ENCODE results near the gene ZNF652.

Gene ZNF652

GRCh38 chr17:49259663-49260010 lies 102.4 kb downstream of the ZNF652 start:
- no peak for DNase-seq

- DNase-seq = no peak
Measured at GRCh38 chr17:49258394-49258793, 103.7 kb downstream of the ZNF652 start.

GRCh38 chr17:49255125-49255524 lies 106.9 kb downstream of the ZNF652 start:
- DNase-seq = no peak

GRCh38 chr17:49254066-49254465 lies 108.0 kb downstream of the ZNF652 start:
- no peak for DNase-seq

GRCh38 chr17:49252148-49252695 lies 109.8 kb downstream of the ZNF652 start:
- DNase-seq = peak; percentile 74 to 79

- DNase-seq = no peak
Measured at GRCh38 chr17:49249890-49250522, 112.0 kb downstream of the ZNF652 start.

GRCh38 chr17:49249292-49249794 lies 112.7 kb downstream of the ZNF652 start:
- DNase-seq = no peak

- DNase-seq = no peak
Measured at GRCh38 chr17:49247944-49248343, 114.1 kb downstream of the ZNF652 start.

- no peak for DNase-seq
Measured at GRCh38 chr17:49244839-49245238, 117.2 kb downstream of the ZNF652 start.

All from inflammatory macrophage treated with lipopolysaccharide for 1 hour (primary cell).